Measurements from ENCODE around the gene SLX4.
"Not testable (repeated sequence)": the region's sequence is repeated elsewhere in the genome, so short reads cannot be mapped to it uniquely, and the experiment has no call there.

Gene SLX4

DNA sequence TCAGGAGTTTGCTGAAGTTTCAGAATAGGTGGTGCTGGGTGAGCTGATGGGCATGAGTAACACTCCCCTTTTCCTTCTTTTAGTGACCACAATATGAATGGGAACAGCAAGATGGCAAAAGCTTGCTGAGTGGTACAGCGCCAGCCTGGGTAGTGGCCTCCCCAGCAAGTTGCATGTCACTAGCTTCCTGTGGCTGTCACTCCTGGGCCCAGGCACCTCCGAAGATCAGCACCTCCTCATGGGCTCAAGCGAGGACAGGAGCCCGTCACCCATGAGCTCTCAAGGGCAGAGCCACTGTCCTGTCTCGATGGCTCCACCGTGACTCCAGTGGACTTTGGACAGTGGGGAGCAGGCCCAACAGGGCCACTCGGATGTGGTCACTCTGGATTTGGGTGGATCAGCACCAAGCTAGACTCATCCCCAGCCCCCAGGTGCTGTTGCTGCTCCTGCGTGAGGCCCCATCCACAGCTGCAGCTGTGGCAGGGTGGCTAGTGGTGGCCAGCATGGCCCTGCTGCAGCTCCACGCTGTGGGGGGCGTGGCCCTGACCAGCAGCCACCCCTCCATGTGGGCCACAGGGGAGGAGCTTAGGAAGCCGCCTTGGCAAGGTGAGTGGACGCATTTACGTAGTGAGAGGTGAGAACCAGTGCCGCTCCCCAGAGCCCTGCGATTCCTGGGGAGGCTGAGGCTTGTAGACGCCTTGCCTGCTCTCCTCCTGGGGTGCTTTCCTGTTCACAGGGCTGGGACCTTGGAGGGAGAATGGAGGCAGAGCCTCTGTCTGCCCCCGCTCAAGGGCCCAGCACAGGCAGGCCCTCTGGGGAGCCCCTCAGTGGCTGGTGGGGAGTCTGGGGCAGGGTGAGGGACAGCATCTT is 29.5 kb upstream of the SLX4 start:
- no peak for DNase-seq

DNA sequence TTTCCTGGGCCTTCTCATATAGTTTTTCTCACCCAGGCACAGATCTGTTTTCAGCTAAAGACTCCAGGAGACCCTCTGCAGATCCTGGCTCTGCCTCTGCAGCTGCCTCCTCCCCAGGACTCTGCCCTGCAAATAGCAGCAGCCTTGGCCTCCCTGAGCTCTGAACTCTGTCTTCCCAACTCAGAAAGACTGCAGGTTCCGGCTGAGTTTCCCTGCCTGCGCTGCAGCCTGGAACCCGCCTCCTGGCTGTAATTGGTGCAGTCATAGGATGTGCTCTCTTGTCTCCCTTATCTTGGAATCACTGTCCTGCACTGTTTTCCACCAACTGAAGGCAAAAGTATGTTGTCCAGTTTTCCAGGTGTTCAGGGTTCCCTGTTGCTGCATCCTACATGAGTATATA is 28.8 kb upstream of the SLX4 start:
- no peak for DNase-seq

DNA sequence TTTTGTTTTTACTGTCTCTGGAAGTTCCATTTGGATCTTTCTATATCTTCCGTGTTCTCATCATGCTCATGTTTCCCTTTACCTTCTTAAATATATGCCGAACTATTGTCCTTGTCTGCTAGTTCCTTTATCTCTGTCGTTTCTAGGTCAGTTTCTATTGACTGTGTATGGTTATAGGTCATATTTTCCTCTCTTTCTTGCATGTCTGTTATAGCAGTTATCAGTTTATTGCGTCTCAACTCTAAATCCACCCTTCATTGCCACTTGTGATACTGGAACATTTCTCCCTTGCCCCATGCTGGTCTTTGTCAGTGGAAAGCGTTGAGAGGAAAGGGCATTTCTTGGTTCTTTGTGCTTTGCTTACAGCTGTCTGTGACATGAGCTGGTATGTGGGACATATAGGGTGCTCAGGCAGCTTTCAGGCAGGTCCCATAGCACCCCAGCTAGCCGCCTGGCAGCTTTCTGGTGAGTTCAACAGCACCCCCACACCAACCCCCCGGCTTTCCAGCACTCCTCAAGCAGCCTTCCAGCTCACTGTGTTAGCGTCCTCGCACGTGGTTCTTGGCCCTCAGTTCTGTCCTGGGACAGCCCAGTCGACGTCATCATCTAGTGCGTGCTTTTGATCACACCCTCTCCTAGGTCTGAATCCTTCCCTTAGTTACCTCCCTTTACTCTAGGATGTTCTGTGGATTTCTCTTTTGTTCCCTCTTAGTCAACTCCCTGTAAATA is 27.7 kb upstream of the SLX4 start:
- DNase-seq: no peak

DNA sequence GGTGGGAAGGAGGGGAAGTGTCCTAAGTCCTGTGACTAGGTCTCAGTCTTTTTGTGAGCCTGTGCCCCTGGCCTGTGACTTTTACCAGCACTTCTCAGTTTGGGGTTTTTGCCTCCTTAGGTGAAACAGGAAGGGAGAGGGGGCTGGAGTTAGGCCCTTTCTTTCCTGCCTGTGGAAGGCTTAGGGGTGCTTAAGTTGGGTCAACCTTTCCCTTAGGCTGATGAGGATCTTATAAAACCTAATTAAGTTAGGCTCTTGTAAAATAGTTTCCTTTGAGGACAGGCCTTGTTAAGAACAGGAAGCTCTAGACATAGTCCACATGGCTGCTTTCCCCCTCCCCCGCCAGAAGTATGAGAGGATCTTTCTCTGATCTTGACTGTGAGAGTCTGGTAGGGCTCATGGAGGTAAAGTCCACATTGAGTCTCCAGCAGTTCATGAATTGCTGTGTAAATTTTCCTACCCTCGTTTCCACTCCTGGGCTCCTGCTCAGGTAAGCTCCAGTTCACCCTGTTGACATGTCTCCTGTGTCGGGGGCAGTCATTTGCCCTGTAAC is 26.0 kb upstream of the SLX4 start:
- DNase-seq: no peak

DNA sequence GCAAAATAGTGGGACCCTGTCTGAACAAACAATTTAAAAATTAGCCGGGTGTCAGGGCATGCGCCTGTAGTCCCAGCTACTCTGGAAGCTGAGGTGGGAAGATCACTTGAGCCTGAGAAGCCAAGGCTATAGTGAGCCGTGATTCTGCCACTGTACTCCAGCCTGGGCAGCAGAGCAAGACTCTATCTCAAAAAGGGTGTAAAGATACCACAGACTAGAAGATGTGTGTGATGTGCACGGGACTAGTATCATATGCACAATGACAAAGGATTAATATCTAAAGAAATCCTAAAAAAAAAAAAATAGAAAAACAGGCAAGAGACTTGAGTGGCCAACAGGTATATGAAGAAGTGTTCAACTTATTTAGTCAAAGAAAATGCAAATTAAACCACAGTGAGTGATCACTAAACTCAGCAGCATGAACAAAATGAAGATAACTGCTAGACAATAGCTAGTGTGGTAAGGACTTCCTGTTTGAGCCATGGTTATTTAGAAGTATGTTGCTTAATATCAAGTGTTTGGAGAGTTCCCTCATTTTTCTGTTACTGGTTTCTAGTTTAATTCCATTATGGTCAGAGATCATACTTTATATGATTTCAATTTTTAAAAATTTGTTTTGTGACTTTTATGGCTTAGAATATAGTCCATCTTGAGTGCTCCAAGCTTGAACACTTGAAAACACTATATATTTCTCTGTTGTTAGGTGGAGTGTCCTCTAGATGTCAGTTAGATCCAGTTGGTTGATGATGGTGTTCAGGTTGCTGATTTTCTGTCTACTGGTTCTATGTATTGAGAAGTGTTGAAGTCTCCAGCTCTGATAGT is 14.7 kb upstream of the SLX4 start:
- DNase-seq: no peak

DNA sequence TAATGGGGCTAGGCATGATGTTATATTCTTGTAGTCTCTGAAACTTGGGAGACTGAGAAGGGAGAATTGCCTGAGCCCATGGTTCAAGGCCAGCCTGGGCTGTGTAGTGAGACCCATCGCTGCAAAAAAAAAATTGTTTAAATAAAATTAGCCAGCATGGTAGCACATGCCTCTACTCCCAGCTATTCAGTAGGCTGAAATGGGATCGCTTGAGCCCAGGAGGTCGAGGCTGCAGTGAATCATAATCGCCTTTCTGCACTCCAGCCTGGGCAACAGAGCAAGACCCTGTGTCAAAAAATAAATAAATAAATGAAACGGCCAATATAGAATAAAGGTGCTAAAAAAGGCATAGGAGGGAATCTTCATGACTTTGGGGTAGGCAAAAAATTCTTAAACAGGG is 13.9 kb upstream of the SLX4 start:
- no peak for DNase-seq

DNA sequence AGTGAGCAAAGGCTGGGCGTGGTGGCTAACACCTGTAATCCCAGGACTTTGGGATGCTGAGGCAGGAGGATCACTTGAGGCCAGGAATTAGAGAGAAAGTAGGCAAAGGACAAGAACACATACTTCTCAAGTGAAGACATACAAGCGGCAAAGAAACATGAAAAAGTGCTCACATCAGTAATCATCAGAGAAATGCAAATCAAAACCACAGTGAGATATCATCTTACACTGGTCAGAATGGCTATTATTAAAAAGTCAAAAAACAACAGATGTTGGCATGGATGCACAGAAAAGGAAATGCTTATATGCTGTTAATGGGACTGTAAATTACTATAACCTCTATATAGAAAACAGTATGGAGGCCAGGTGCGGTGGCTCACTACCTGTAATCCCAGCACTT is 12.2 kb upstream of the SLX4 start:
- DNase-seq: no peak

DNA sequence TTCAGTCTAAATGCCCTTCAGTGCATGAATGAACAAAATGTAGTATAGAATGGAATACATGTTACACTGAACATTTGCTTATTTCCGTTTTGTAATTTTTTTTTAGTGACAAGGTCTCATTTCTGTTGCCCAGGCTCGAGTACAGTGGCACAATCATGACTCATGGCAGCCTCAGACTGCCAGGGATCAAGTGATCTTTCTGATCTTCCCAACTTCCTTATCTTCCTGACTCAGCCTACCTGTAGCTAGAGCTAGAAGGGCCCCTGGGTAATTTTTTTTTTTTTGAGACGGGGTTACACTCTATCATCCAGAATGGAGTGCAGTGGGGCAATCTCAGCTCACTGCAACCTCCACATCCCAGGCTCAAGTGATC is 7.3 kb upstream of the SLX4 start:
- no peak for DNase-seq

DNA sequence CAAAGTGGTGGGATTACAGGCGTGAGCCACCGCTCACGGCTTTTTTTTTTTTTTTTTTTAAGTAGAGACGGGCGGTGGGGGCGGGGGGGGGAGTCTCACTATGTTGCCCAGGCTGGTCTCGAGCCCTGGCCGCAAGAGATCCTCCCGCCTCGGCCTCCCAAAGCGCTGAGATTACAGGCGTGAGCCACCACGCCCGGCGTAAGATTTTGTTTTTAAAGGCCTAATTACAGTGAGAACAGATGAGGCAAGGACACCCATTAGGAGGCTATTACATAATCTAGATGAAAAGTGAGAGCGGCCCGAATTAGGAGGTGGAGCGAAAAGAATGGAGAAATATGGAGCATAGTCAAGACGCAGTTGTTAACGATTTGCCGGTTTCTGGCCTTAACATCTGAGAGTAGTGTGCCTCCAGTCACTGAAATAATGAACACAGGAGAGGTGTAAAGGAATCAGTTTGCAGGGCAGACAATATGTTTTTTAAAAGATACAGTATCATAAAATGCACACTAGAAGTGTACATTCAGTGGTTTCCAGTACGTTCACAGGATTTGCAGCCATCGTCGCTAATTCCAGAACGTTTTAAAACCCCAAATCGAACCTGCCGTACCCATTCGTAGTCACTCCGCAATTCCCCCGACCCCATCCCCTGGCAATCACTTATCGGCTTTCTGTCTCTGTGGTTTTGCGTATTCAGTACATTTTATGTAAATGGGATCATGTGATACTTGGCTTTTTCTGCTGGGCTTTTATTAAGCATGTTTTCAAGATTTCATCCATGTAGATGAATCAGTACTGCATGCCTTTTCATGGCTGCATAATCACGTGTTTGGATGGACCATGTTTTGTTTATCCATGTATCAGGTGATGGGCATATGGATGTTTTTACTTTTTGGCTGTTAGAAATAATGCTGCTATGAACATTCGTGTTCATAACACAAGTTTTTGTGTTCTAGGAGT is 1.4 kb upstream of the SLX4 start:
- no peak for DNase-seq

DNA sequence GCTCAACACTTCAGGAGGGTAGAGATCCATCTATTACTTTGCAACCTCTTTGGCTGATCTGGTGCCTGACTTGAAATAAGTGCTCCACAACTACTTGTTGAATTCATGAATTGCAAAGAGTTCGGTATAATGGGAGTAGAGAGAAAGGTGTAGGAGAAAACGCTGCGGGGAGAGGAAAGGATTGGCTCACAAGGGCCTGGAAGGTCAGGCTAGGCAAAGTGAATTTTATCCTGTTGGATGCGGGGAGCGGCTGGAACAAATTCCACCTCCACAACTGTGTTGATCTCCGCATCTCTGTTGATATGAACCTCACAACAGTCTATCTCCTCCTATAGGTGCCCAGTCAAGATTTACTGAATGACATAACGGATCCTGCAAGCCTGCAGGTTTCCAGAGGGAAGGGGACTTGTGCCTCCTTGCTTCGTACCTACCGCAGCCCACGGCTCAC is 684 bp downstream of the SLX4 start:
- DNase-seq: no peak

DNA sequence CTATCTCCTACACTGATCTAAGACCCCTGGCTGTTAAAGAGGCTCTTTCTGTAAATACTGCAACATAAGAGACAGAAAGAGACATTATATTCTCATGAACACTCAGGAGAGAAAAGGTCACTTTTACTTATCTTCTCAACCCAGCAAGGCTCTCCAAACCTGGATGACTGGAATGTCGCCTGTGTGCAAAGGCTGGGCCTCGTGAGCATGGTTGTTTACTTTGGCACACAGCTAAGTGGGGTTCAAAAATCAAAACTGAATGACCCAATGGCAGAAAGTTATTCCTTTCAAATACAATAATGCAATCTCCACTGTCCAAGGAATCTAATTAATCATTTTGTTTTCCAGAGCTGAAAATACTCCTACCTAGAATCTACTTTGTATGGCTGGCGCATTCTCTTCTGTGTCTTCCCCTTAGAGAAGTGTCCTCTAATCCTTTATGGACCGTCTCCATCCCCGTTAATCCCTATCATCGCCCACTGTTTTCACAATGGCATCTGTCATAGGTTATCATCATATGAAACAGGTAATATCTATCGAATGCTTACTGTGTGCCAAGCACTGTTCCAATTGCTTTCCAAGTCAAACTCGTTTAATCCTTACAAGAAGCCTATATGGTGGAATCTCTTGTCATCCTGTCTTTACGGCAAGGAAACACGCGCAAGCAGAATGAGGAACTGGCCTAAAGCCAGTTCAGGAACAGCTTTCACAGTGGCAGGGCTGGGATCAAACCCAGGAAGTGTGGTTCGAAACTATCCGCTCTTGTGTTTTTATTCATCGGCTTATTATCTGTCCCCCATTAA is 1.3 kb downstream of the SLX4 start:
- DNase-seq: no peak

DNA sequence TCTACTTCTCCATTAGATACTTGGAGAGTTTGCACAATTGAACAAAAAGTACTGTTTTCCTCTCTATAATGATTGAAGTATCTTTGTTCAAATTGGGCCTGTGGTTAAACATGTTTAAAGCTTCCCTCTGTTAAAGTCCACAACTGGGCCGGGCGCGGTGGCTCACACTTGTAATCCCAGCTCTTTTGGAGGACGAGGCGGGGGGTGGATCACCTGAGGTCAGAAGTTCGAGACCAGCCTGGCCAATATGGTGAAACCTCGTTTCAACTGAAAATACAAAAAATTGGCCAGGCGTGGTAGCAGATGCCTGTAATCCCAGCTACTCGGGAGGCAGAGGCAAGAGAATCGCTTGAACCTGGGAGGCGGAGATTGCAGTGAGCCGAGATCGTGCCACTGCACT is 2.4 kb downstream of the SLX4 start:
- DNase-seq: not testable (repeated sequence)

DNA sequence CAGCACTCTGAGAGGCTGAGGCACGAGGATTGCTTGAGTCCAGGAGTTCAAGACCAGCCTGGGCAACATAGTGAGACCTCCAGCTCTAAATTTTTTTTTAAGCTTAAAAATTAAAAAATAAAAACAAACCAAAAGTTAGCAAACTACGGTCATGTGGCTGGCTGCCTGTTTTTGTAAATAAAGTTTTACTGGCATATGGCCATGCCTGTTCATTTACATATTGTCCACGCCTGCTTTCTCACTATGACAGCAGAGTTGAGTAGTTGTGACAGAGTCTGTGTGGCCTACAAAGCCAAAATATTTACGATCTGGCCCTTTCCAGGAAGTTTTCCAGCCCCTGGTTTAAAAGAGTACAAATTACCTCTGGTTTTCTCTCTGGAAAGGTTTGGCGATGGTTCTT is 3.3 kb downstream of the SLX4 start:
- DNase-seq: no peak

DNA sequence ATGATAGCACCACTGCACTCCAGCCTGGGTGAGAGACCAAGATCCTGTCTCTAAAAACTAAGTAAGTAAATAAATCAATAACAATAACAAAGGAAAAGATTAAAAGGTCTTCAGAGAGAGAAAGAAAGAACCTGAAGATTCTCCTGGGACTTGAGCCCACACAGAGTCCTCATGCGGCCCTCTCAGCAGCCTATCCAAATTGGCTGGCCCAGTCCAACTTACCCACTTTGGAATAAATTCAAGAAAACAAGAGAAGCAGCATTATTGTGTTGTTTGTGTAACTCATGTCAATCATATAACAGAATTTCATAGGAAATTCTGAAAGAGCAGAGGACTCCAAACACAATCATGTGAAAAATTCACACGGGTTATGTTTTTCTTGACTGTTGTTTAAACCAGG is 3.8 kb downstream of the SLX4 start:
- DNase-seq: no peak

DNA sequence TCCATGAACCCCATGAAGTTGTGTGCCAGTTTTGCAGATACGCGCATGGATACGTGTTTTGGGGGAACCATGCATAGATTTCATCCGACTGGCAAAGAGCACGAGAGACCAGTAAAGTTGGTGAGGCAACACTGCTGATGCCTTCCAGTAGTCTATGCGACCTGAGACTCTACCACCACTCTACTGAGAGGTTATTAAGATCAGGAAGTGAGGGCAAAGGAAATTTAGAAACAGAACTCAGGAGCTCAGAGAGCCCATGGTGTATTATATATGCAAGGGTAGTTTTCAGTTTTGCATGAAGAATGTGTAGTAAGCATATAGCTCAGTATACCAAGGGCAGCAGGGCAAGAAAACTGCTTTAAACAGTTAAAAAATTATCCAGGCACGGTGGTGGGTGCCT is 4.2 kb downstream of the SLX4 start:
- DNase-seq: no peak

DNA sequence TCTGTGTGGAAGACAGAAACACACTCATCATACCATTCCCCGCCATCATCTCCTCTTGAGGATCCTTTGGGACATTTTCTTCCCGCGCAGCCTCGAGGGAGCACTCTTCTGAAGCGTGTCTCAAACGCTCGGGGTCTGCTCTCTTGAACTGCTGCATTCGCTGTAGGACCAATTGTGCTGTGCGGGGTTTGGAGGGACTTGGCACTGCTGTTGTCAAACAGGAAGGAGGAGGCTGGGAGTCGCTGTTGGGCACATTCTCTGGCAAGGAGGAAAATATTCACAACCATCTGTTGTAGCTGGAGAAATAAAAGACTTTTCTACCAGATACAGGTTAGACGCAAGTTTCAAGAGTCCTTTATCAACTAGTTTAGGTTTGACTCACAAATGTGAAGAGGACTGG is 5.0 kb downstream of the SLX4 start:
- DNase-seq: no peak

DNA sequence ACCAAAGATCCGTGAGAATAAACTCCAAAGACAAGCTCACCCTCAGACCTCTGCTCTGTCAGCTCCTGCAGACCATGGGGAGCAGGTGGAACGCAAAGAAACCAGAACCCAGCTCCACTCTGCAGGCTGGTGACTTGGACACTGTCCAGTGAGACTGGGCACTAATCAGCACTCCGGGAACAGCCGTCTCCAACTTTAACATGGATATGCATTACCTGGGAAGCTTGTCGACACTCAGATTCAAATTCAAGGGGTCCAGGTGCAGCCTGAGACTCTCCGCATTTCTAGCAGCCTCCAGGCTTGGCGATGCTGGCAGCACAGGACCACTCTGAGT is 9.1 kb downstream of the SLX4 start:
- no peak for DNase-seq

DNA sequence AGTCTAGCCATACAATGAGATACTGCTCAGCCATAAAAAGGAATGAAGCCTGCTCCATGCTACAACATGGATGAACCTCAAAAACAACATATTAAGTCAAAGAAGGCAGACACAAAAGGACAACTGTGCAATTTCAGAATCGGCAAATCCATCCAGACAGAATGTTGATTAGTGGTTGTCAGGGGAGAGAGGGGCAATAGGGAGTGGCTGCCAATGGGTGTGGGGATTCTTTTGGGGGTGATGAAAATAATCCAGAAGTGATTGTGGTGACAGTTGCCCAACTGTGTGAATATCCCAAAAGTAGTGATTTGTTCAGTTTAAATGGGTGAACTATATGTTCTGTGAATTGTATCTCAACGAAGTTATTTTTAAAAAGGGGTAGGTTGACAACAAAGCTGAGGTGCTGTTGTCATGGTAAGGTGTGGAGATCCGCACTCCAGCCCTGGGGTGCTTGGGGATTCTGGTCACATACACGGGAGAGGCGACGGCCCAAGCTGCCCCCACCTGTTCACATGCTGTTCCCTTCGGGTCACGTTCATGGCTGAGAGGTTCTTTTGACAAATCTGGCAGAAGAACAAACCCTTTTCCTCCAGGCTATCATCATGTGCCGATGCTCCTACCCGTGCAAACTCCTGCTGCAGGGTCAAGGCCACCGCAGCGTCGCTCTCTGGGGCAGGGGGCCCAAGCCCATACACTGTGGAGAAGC is 9.6 kb downstream of the SLX4 start:
- no peak for DNase-seq

DNA sequence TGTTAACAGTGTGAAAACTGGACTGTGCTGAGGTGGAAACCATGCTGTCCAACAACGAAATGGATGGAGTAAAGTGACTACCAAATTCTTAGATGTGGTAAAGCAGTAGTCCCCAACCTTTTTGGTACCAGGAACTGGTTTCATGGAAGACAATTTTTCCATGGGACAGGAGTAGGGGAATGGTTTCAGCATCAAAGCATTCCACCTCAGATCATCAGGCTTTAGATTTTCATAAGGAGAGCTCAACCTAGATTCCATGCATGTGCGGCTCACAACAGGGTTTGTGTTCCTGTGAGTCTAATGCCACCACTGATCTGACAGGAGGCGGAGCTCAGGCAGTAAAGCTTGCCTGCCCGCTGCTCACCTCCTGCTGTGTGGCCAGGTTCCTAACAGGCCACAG is 11.5 kb downstream of the SLX4 start:
- DNase-seq: no peak

DNA sequence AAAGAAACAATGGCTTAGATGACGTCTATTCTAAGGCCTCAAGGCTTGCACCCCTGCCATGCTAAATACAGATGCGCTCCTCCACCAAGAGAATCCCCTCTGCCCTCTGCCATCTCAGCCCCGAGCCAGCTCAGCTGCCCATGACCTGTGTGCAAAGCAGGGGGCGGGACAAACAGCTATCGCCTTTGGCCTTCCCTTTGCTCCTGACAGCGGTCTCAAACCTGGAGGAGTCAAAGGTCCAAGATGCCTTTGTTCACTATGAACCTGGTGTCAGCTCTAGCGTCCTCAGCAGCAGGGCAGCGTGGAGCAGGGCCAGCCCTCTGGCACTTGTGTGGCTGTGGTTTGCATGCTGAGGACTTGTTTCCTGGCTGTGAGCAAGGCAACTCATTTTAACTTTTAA is 12.3 kb downstream of the SLX4 start:
- DNase-seq: no peak

DNA sequence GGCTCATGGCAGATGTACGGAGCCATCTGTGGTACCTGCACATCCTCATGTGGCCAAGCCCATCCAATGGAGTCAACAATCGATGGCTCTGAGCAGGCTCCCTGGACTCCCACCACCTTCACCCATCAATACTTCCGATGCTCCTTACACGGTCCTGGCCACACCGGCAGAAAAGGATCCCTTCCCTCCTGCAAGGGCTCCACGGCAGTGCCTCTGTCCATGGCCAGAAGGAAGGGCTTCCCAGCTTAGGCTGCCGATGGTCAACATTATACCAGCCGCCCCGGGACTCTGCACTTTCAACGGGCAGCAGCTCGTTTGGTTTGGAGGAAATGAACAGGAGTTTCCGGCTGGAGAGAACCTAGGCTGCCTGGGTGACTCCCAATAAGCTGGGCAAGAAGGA is 13.2 kb downstream of the SLX4 start:
- DNase-seq: no peak

Data from NCI-H1694 treated with DMSO at 0.1 percent for 48 hours (cell line).